H1 (cell line): ENCODE data around the gene NKAPD1. TPM values are rescaled to one million over a fixed set of nuclear protein-coding genes. Genes with fewer than 3 reads are reported as not detected.

ENCODE experiments used
- CTCF ChIA-PET: fragments of 300-600 bp; sonication (Branson Sonifier 250); formaldehyde crosslinking; loops from one replicate; lab custom pipeline; 2021; ENCODE audit not compliant: partially characterized antibody; lab: Charles Lee
- POLR2A ChIA-PET: fragments of 300-600 bp; sonication (Branson Sonifier 250); formaldehyde crosslinking; loops from one replicate; lab custom pipeline; 2021; ENCODE audit warnings: inconsistent platforms; ENCODE audit not compliant: partially characterized antibody; lab: Charles Lee
- DNase-seq, 2 experiments: peaks; one replicate each; pipeline versions ENCODE4 v3.0.0 to v3.0.0-alpha.2; 2010 to 2022; ENCODE audit warnings: low spot score in 2 of 2, low read depth in 1 of 2, mixed read lengths in 1 of 2
- FAIRE-seq: peaks from 2 replicates; lab custom pipeline; 2011; peaks lifted over from hg19 to GRCh38; lab: Jason Lieb, UNC
- H2AFZ ChIP-seq: 2 replicates; pipeline ENCODE4 v1.8.1; 2012; ENCODE audit warnings: low read length, inconsistent platforms
- H2AK5ac ChIP-seq: 2 replicates; pipeline ENCODE4 v1.6.1; 2013; ENCODE audit warnings: low read depth, low read length
- H2BK120ac ChIP-seq: replicated peaks from 2 replicates; pipeline ENCODE3; 2013; ENCODE audit warnings: low read depth, low read length, inconsistent platforms
- H2BK12ac ChIP-seq: 2 replicates; pipeline ENCODE4 v1.6.1; 2013; ENCODE audit warnings: low read depth, low read length
- H2BK15ac ChIP-seq: 2 replicates; pipeline ENCODE4 v1.6.1; 2013; ENCODE audit warnings: low read length
- H2BK20ac ChIP-seq: 2 replicates; pipeline ENCODE4 v1.6.1; 2013; ENCODE audit warnings: low read length
- H2BK5ac ChIP-seq: 2 replicates; pipeline ENCODE4 v1.6.1; 2013; ENCODE audit warnings: low read depth, low read length
- H3K14ac ChIP-seq: 2 replicates; pipeline ENCODE4 v1.6.1; 2013; ENCODE audit warnings: inconsistent platforms; ENCODE audit not compliant: insufficient read length
- H3K18ac ChIP-seq: 2 replicates; pipeline ENCODE4 v1.6.1; 2013; ENCODE audit warnings: low read length; ENCODE audit errors: extremely low read depth
- H3K23ac ChIP-seq: 2 replicates; pipeline ENCODE4 v1.6.1; 2013; ENCODE audit warnings: inconsistent platforms; ENCODE audit not compliant: insufficient read length
- H3K23me2 ChIP-seq: 2 replicates; pipeline ENCODE4 v1.6.1; 2013; ENCODE audit warnings: low read depth, low read length
- H3K27ac ChIP-seq: 2 replicates; pipeline ENCODE4 v1.6.1; 2011; ENCODE audit warnings: low read depth, low read length, inconsistent platforms
- H3K27me3 ChIP-seq, 4 experiments: replicated peaks in 1 of 4; 1 replicate in 1 of 4; 2 replicates in 3 of 4; pipeline versions ENCODE4 v1.6.1 to v1.8.1; 2011 to 2013; ENCODE audit warnings: low read length in 3 of 4, mild to moderate bottlenecking in 3 of 4, inconsistent platforms in 2 of 4, mixed read lengths in 2 of 4, moderate library complexity in 1 of 4; ENCODE audit not compliant: control insufficient read depth in 3 of 4, insufficient read depth in 3 of 4; ENCODE audit errors: extremely low read depth in 1 of 4
- H3K36me3 ChIP-seq, 4 experiments: 2 replicates each; pipeline versions ENCODE4 v1.6.1 to v1.8.1; 2011 to 2013; ENCODE audit warnings: mild to moderate bottlenecking in 4 of 4, low read length in 3 of 4, moderate library complexity in 2 of 4, control low read depth in 1 of 4, inconsistent platforms in 1 of 4; ENCODE audit not compliant: insufficient read depth in 4 of 4, control insufficient read depth in 2 of 4
- H3K4ac ChIP-seq: replicated peaks from 2 replicates; pipeline ENCODE3; 2013; ENCODE audit warnings: low read length, low read depth, mixed read lengths, inconsistent platforms; ENCODE audit not compliant: insufficient read length
- H3K4me1 ChIP-seq, 4 experiments: replicated peaks in 1 of 4; 1 replicate in 1 of 4; 2 replicates in 3 of 4; pipeline versions ENCODE4 v1.6.1 to v1.8.1; 2011 to 2013; ENCODE audit warnings: low read length in 3 of 4, inconsistent platforms in 2 of 4, mixed read lengths in 1 of 4; ENCODE audit not compliant: insufficient read depth in 4 of 4, control insufficient read depth in 3 of 4
- H3K4me2 ChIP-seq, 2 experiments: 2 replicates each; pipeline versions ENCODE4 v1.6.1 to v1.8.1; 2011 to 2013; ENCODE audit warnings: low read depth in 2 of 2, low read length in 2 of 2, control low read depth in 1 of 2, inconsistent platforms in 1 of 2, mild to moderate bottlenecking in 1 of 2; ENCODE audit not compliant: insufficient read depth in 1 of 2
- H3K4me3 ChIP-seq, 4 experiments: fragments of 200-600, 300-600 bp in 1 of 4; sonication (generic), shearing (Covaris generic), sonication (Bioruptor Twin) in 1 of 4; 2 replicates each; pipeline versions ENCODE4 v1.5.1 to v1.8.1; 2011 to 2016; ENCODE audit warnings: low read length in 4 of 4, low read depth in 3 of 4, control low read depth in 2 of 4, inconsistent platforms in 2 of 4, mild to moderate bottlenecking in 2 of 4, mixed read lengths in 1 of 4, moderate library complexity in 1 of 4; ENCODE audit not compliant: insufficient read depth in 2 of 4; ENCODE audit errors: extremely low read depth in 1 of 4
- H3K56ac ChIP-seq: replicated peaks from 2 replicates; pipeline ENCODE3; 2013; ENCODE audit warnings: low read depth, mild to moderate bottlenecking, mixed read lengths, low read length, inconsistent platforms; ENCODE audit not compliant: insufficient read length
- H3K79me1 ChIP-seq: 2 replicates; pipeline ENCODE4 v1.6.1; 2013; ENCODE audit warnings: low read depth, low read length, control low read depth
- H3K79me2 ChIP-seq, 2 experiments: 2 replicates each; pipeline versions ENCODE4 v1.6.1 to v1.8.1; 2012 to 2013; ENCODE audit warnings: low read length in 2 of 2, mild to moderate bottlenecking in 2 of 2, inconsistent platforms in 1 of 2; ENCODE audit not compliant: insufficient read depth in 2 of 2, control insufficient read depth in 1 of 2
- H3K9ac ChIP-seq, 4 experiments: replicated peaks in 1 of 4; 1 replicate in 1 of 4; 2 replicates in 3 of 4; pipeline versions ENCODE4 v1.6.1 to v1.8.1; 2011 to 2013; ENCODE audit warnings: low read depth in 3 of 4, low read length in 3 of 4, control low read depth in 2 of 4, mild to moderate bottlenecking in 2 of 4, moderate library complexity in 2 of 4, inconsistent platforms in 1 of 4; ENCODE audit errors: extremely low read depth in 1 of 4
- H3K9me3 ChIP-seq, 2 experiments: 2 replicates each; pipeline versions ENCODE4 v1.6.1 to v1.8.1; 2012 to 2013; ENCODE audit warnings: mild to moderate bottlenecking in 2 of 2, moderate library complexity in 2 of 2, control low read depth in 1 of 2, inconsistent platforms in 1 of 2, low read depth in 1 of 2, low read length in 1 of 2, mixed read lengths in 1 of 2; ENCODE audit not compliant: insufficient read depth in 2 of 2
- H4K20me1 ChIP-seq, 2 experiments: replicated peaks in 1 of 2; 2 replicates each; pipeline versions ENCODE3 to v1.8.1; 2011 to 2013; ENCODE audit warnings: inconsistent platforms in 2 of 2, low read length in 2 of 2, mild to moderate bottlenecking in 1 of 2; ENCODE audit not compliant: insufficient read depth in 2 of 2, control insufficient read depth in 1 of 2
- H4K5ac ChIP-seq: 2 replicates; pipeline ENCODE4 v1.6.1; 2013; ENCODE audit warnings: low read length, low read depth, mixed read lengths, inconsistent platforms; ENCODE audit not compliant: insufficient read length
- H4K8ac ChIP-seq: 2 replicates; pipeline ENCODE4 v1.8.0; 2013; ENCODE audit warnings: mild to moderate bottlenecking, moderate library complexity, low read length, inconsistent platforms; ENCODE audit not compliant: insufficient read depth; ENCODE audit errors: extremely low read depth
- H4K91ac ChIP-seq: replicated peaks from 2 replicates; pipeline ENCODE3; 2013; ENCODE audit warnings: low read length, mixed read lengths, inconsistent platforms; ENCODE audit not compliant: insufficient read length
- GTF2F1 ChIP-seq: IDR thresholded peaks from 2 replicates; pipeline ENCODE4 v1.6.1; 2012; ENCODE audit warnings: low read depth, low read length, improper control_type of control experiment, borderline replicate concordance
- MAX ChIP-seq: IDR thresholded peaks from 2 replicates; pipeline ENCODE4 v1.6.1; 2012; ENCODE audit warnings: inconsistent platforms
- POLR2A ChIP-seq, 2 experiments: IDR thresholded peaks; 1 replicate in 1 of 2; 2 replicates in 1 of 2; pipeline ENCODE4 v1.6.1; 2011; ENCODE audit warnings: low read depth in 2 of 2, low read length in 2 of 2, mild to moderate bottlenecking in 2 of 2; ENCODE audit errors: control extremely low read depth in 1 of 2
- WGBS, 2 experiments: shearing (Covaris generic) in 1 of 2; methylation state at CpG; one replicate each; pipeline versions ENCODE4 v1.1.6 to v1.1.7; 2013 to 2015; ENCODE audit warnings: low lambda C conversion rate in 2 of 2, mixed read lengths in 2 of 2, inconsistent platforms in 1 of 2, low coverage in 1 of 2, missing lambda C conversion rate in 1 of 2; ENCODE audit not compliant: insufficient replicate concordance in 2 of 2, insufficient coverage in 1 of 2, insufficient read length in 1 of 2; ENCODE audit errors: extremely low coverage in 1 of 2, missing lambda C conversion rate in 1 of 2; 5-methylcytosine and 5-hydroxymethylcytosine counted together
- polyA plus RNA-seq, 7 experiments: library from polyadenylated mRNA; depleted of rRNA in 3 of 7; stranded (reverse) in 5 of 7; unstranded in 2 of 7; fragments of >200 nt in 5 of 7; fragments of 200-250 nt in 2 of 7; gene quantifications; 1 replicate in 5 of 7; 2 replicates in 1 of 7; 4 replicates in 1 of 7; pipeline versions ENCODE4 v1.2.1 to v1.2.3, GENCODE V29; 2011 to 2013; ENCODE audit warnings: missing spikeins in 2 of 7, mixed read lengths in 2 of 7
- total RNA-seq: library from RNA; stranded (reverse); fragmentation: NEBNext Ultra II Directional; extraction: Animal tissue kit (Norgen Biotek cat#: 25700); gene quantifications from 2 replicates; pipeline ENCODE4 v1.2.1, GENCODE V29; 2021

The NKAPD1 gene
- total and polyA plus RNA-seq, 2 of the 8 experiments (the other 6 are each of a cell fraction or from before 2014, with no cell fraction given) = 6.7 to 16.7 TPM

- Histone ChIP-seq H4K20me1 (no peaks in the 10 kb centered on the region), H3K79me2 (peaks cover 3 to 45% of the 10 kb centered on the region in 2 experiments), H3K4me3 (peak overlapping the region; percentile 85 to 99 (median 90)), H4K8ac (peak overlapping the region; percentile 81; the same call in 1 of the 2 replicates), H3K4me2 (peak overlapping the region; percentile 72 to 83), H3K4ac (peak overlapping the region; percentile 17), H3K14ac (no peak overlapping the region), H2BK5ac (peak overlapping the region; percentile 63), H3K27me3 (no peaks in the 10 kb centered on the region), H3K27ac (peak overlapping the region; percentile 79), H2BK12ac (no peak overlapping the region), H3K36me3 (peaks cover 10 to 61% (median 43%) of the 10 kb centered on the region in 4 experiments), H2BK120ac (no peak overlapping the region), H4K91ac (peak overlapping the region; percentile 36), H2BK15ac (no peak overlapping the region), H3K18ac (no peak overlapping the region), H3K23me2 (peaks cover 9% of the 10 kb centered on the region; the same call in 1 of the 2 replicates), H3K4me1 (peaks cover 0 to 3% (median 0%) of the 10 kb centered on the region in 4 experiments; a peak in 3 of 7 replicates), H3K9me3 (no peaks in the 10 kb centered on the region), H2AFZ (peak overlapping the region; percentile 81), H3K9ac (peak overlapping the region; percentile 80 to 96 (median 94)), H3K56ac (peak overlapping the region; percentile 27), H2BK20ac (no peak overlapping the region), H4K5ac (peak overlapping the region; percentile 7), H3K23ac (no peak overlapping the region), H3K79me1 (peaks cover 10% of the 10 kb centered on the region; the same call in 1 of the 2 replicates), H2AK5ac (no peak overlapping the region)
- no peak for FAIRE-seq
- TF ChIP-seq GTF2F1 = no peak
- TF ChIP-seq POLR2A (IDR thresholded peaks at IDR 0.05; ENCODE audit: control extremely low read depth in 1 of 2, low read depth in 2 of 2, low read length in 2 of 2) = peak in 1 of 2 experiments; percentile 47; a peak in 1 of 3 replicates
- peak; percentile 73 for TF ChIP-seq MAX
- 6% methylated on average over 19 of the region's 19 CpGs; no CpG with 5 or more reads in 1 of the 2 experiments for WGBS, 2 experiments
- DNase-seq = peak in 1 of 2 experiments; percentile 50
- ChIA-PET POLR2A (interaction anchor here (0.9 to 3.8 kb wide), 7 partner anchors 9 to 215 kb away, joined by 3 to 15 read pairs (median 3); partner anchors contain the start of genes ALG9, NKAPD1 and PIH1D2), CTCF (no interaction called here)
Observed at GRCh38 chr11:112085822-112086421, 11.8 kb downstream of the NKAPD1 start.
